VCaP (cell line): ENCODE results near the gene FAM171A2.

ENCODE experiments used
- H3K27ac ChIP-seq: fragments of 450-650 bp; 2 replicates; pipeline ENCODE4 v1.5.1; 2017
- CTCF ChIP-seq: fragments of 450-650 bp; conservative IDR thresholded peaks from 2 replicates; pipeline ENCODE4 v1.5.1; 2017; ENCODE audit warnings: mild to moderate bottlenecking, moderate library complexity

FAM171A2 gene

GRCh38 chr17:44363613-44364159, at the start of gene FAM171A2:
FAM171A2 (minus strand) TSS chr17:44363853; CDS start chr17:44363714, 139 bp downstream.
- TF ChIP-seq CTCF: peak; percentile 97
- H3K27ac ChIP-seq: peak within 1 kb of the TSS; percentile 77

- no peak overlapping the region for H3K27ac ChIP-seq
- TF ChIP-seq CTCF: peak; percentile 29; the same call in 1 of the 2 replicates
These were observed 45.8 kb upstream of the FAM171A2 start for GRCh38 chr17:44409309-44410028.

- H3K27ac ChIP-seq: no peak overlapping the region
- TF ChIP-seq CTCF: no peak
These were observed 45.1 kb upstream of the FAM171A2 start for GRCh38 chr17:44408786-44409185.

- no peak for TF ChIP-seq CTCF
- no peak overlapping the region for H3K27ac ChIP-seq
These were observed 39.0 kb upstream of the FAM171A2 start for GRCh38 chr17:44402564-44403172.

GRCh38 chr17:44400226-44400847, 36.7 kb upstream of the FAM171A2 start:
- H3K27ac ChIP-seq: no peak overlapping the region

GRCh38 chr17:44398692-44399691, 35.3 kb upstream of the FAM171A2 start:
- TF ChIP-seq CTCF: no peak
- no peak overlapping the region for H3K27ac ChIP-seq

More at GRCh38 chr17:44400226-44400847, 36.7 kb upstream of the FAM171A2 start:
- TF ChIP-seq CTCF: peak; percentile 78
